Measurements from ENCODE around the gene PLP2.

Gene PLP2

GRCh38 chrX:49209434-49210251, 37.9 kb downstream of the PLP2 start:
- no peak for DNase-seq

- DNase-seq: no peak
Observed at GRCh38 chrX:49210406-49210805, 38.7 kb downstream of the PLP2 start.

- no peak for DNase-seq
Observed at GRCh38 chrX:49211074-49211473, 39.4 kb downstream of the PLP2 start.

- no peak for DNase-seq
Observed at GRCh38 chrX:49212209-49212608, 40.5 kb downstream of the PLP2 start.

GRCh38 chrX:49212861-49213260, 41.2 kb downstream of the PLP2 start:
- no peak for DNase-seq

GRCh38 chrX:49214416-49214815, 42.7 kb downstream of the PLP2 start:
- DNase-seq: no peak

GRCh38 chrX:49214996-49215526, 43.4 kb downstream of the PLP2 start:
- no peak for DNase-seq

- DNase-seq: no peak
Observed at GRCh38 chrX:49220100-49220499, 48.4 kb downstream of the PLP2 start.

GRCh38 chrX:49221868-49222267, 50.2 kb downstream of the PLP2 start:
- DNase-seq: no peak

Data from activated CD8-positive, alpha-beta memory T cell treated with anti-CD3 and anti-CD28 coated beads for 24 hours (primary cell).